IMR-90 (cell line): ENCODE measurements around the gene KLHL2. TPM values are rescaled to one million over a fixed set of nuclear protein-coding genes. Genes with fewer than 3 reads are reported as not detected.

Experiments used
- ATAC-seq: fragments of 200-7000 bp; cut with Tn5 transposase; 2 replicates; pipeline ENCODE4 v1.9.1; 2020; ENCODE audit warnings: low read depth, mild to moderate bottlenecking, moderate library complexity
- BruUV-seq: library from RNA; stranded (reverse); fragments of 400-500 nt; replicated peaks from 2 replicates; lab custom pipeline; 2021; lab: Mats Ljungman, UMichigan
- CTCF ChIA-PET: fragments of 300-600 bp; formaldehyde crosslinking; extraction: SDS; loops from one replicate; lab custom pipeline; 2021; ENCODE audit warnings: antibody characterized with exemption; lab: Yijun Ruan, JAX
- POLR2A ChIA-PET: fragments of 300-600 bp; sonication (Branson Sonifier 250); formaldehyde crosslinking; loops from one replicate; lab custom pipeline; 2022; ENCODE audit warnings: antibody characterized with exemption; ENCODE audit not compliant: unreplicated experiment; lab: Charles Lee
- DNase-seq: peaks from one replicate; pipeline ENCODE4 v3.0.0; 2013
- H2AFZ ChIP-seq: replicated peaks from 2 replicates; pipeline ENCODE3; 2013; ENCODE audit warnings: low read length, mild to moderate bottlenecking; ENCODE audit not compliant: poor library complexity
- H2AK5ac ChIP-seq: 2 replicates; pipeline ENCODE4 v1.6.1; 2013; ENCODE audit warnings: low read depth, low read length, inconsistent platforms
- H2AK9ac ChIP-seq: replicated peaks from 2 replicates; pipeline ENCODE3; 2013; ENCODE audit warnings: mild to moderate bottlenecking, low read depth, low read length, moderate library complexity; ENCODE audit not compliant: poor library complexity
- H2BK120ac ChIP-seq: 2 replicates; pipeline ENCODE4 v1.6.1; 2013; ENCODE audit warnings: low read depth, low read length, inconsistent platforms
- H2BK15ac ChIP-seq: 3 replicates; pipeline ENCODE4 v1.6.1; 2013; ENCODE audit warnings: low read depth, low read length, inconsistent platforms
- H2BK20ac ChIP-seq: 2 replicates; pipeline ENCODE4 v1.6.1; 2013; ENCODE audit warnings: low read depth, mild to moderate bottlenecking, inconsistent platforms, low read length, moderate library complexity
- H2BK5ac ChIP-seq: 2 replicates; pipeline ENCODE4 v1.6.1; 2013; ENCODE audit warnings: mild to moderate bottlenecking, low read depth, low read length, inconsistent platforms; ENCODE audit not compliant: poor library complexity, severe bottlenecking
- H3K14ac ChIP-seq: replicated peaks from 2 replicates; pipeline ENCODE4 v1.6.1; 2013; ENCODE audit warnings: low read depth, low read length, inconsistent platforms
- H3K18ac ChIP-seq: 2 replicates; pipeline ENCODE4 v1.6.1; 2013; ENCODE audit warnings: low read depth, low read length, control low read depth
- H3K23ac ChIP-seq: 2 replicates; pipeline ENCODE4 v1.6.1; 2013; ENCODE audit warnings: low read depth, low read length, inconsistent platforms
- H3K27ac ChIP-seq: 2 replicates; pipeline ENCODE4 v1.5.1; 2013; ENCODE audit warnings: mild to moderate bottlenecking, control low read depth, low read length; ENCODE audit not compliant: insufficient read depth
- H3K27me3 ChIP-seq: 2 replicates; pipeline ENCODE4 v1.6.1; 2013; ENCODE audit warnings: low read length; ENCODE audit not compliant: control insufficient read depth, insufficient read depth
- H3K36me3 ChIP-seq: 2 replicates; pipeline ENCODE4 v1.6.1; 2013; ENCODE audit warnings: low read length, mixed read lengths; ENCODE audit not compliant: control insufficient read depth, insufficient read depth
- H3K4ac ChIP-seq: 2 replicates; pipeline ENCODE4 v1.6.1; 2013; ENCODE audit warnings: low read depth, low read length, inconsistent platforms
- H3K4me1 ChIP-seq: 2 replicates; pipeline ENCODE4 v1.6.1; 2013; ENCODE audit warnings: low read length, mixed read lengths; ENCODE audit not compliant: control insufficient read depth, insufficient read depth
- H3K4me2 ChIP-seq: 2 replicates; pipeline ENCODE4 v1.6.1; 2013; ENCODE audit warnings: low read depth, mild to moderate bottlenecking, control low read depth, low read length, moderate library complexity
- H3K4me3 ChIP-seq: 2 replicates; pipeline ENCODE4 v1.5.1; 2013; ENCODE audit warnings: low read depth, mild to moderate bottlenecking, control low read depth, low read length, moderate library complexity; ENCODE audit not compliant: insufficient read depth
- H3K56ac ChIP-seq: 2 replicates; pipeline ENCODE4 v1.6.1; 2013; ENCODE audit warnings: low read length, inconsistent platforms; ENCODE audit not compliant: insufficient read depth; ENCODE audit errors: extremely low read depth
- H3K79me1 ChIP-seq, 2 experiments: 2 replicates each; pipeline ENCODE4 v1.6.1; 2013; ENCODE audit warnings: low read length in 2 of 2, inconsistent platforms in 1 of 2, low read depth in 1 of 2
- H3K9ac ChIP-seq: 2 replicates; pipeline ENCODE4 v1.6.1; 2013; ENCODE audit warnings: low read depth, low read length, control low read depth
- H3K9me1 ChIP-seq: 2 replicates; pipeline ENCODE4 v1.6.1; 2013; ENCODE audit warnings: low read length, inconsistent platforms; ENCODE audit not compliant: insufficient read depth
- H3K9me3 ChIP-seq: 2 replicates; pipeline ENCODE4 v1.6.1; 2013; ENCODE audit warnings: low read length; ENCODE audit not compliant: control insufficient read depth, insufficient read depth
- H4K20me1 ChIP-seq: 2 replicates; pipeline ENCODE4 v1.6.1; 2013; ENCODE audit warnings: low read length, inconsistent platforms; ENCODE audit not compliant: insufficient read depth
- H4K5ac ChIP-seq: 2 replicates; pipeline ENCODE4 v1.6.1; 2013; ENCODE audit warnings: mild to moderate bottlenecking, low read depth, low read length, control low read depth
- H4K8ac ChIP-seq, 2 experiments: 2 replicates each; pipeline ENCODE4 v1.6.1; 2013; ENCODE audit warnings: low read depth in 2 of 2, low read length in 2 of 2, control low read depth in 1 of 2, inconsistent platforms in 1 of 2
- H4K91ac ChIP-seq: 2 replicates; pipeline ENCODE4 v1.6.1; 2013; ENCODE audit warnings: low read depth, low read length, inconsistent platforms; ENCODE audit not compliant: insufficient read depth
- BHLHE40 ChIP-seq: fragments of 150-350 bp; IDR thresholded peaks from 2 replicates; pipeline ENCODE4 v1.6.1; 2016; ENCODE audit warnings: mild to moderate bottlenecking, low read depth, low read length
- CEBPB ChIP-seq: IDR thresholded peaks from 2 replicates; pipeline ENCODE4 v1.6.1; 2012; ENCODE audit warnings: low read depth, low read length, improper control_type of control experiment
- CHD1 ChIP-seq: IDR thresholded peaks from 2 replicates; pipeline ENCODE4 v1.6.1; 2012; ENCODE audit warnings: low read depth, low read length, improper control_type of control experiment
- CTCF ChIP-seq: conservative IDR thresholded peaks from 2 replicates; pipeline ENCODE4 v1.5.1; 2012; ENCODE audit warnings: mild to moderate bottlenecking, low read depth, low read length, improper control_type of control experiment
- ELK1 ChIP-seq: fragments of 150-350 bp; IDR thresholded peaks from 2 replicates; pipeline ENCODE4 v1.6.1; 2016; ENCODE audit warnings: low read depth, mild to moderate bottlenecking, low read length, moderate library complexity, borderline replicate concordance
- FOS ChIP-seq: fragments of 150-350 bp; IDR thresholded peaks from 2 replicates; pipeline ENCODE4 v1.6.1; 2016; ENCODE audit warnings: low read depth, low read length
- MAFK ChIP-seq: IDR thresholded peaks from 2 replicates; pipeline ENCODE4 v1.6.1; 2012; ENCODE audit warnings: low read depth, low read length, improper control_type of control experiment
- MAZ ChIP-seq: IDR thresholded peaks from 2 replicates; pipeline ENCODE4 v1.6.1; 2012; ENCODE audit warnings: low read depth, mild to moderate bottlenecking, low read length, improper control_type of control experiment, moderate library complexity, borderline replicate concordance
- MXI1 ChIP-seq: IDR thresholded peaks from 2 replicates; pipeline ENCODE4 v1.6.1; 2012; ENCODE audit warnings: low read depth, mild to moderate bottlenecking, low read length, moderate library complexity, borderline replicate concordance
- NFE2L2 ChIP-seq: fragments of 150-350 bp; IDR thresholded peaks from 2 replicates; pipeline ENCODE4 v1.6.1; 2016; ENCODE audit warnings: low read depth, mild to moderate bottlenecking, low read length
- RAD21 ChIP-seq: IDR thresholded peaks from 2 replicates; pipeline ENCODE4 v1.6.1; 2012; ENCODE audit warnings: low read length, improper control_type of control experiment
- RCOR1 ChIP-seq: IDR thresholded peaks from 2 replicates; pipeline ENCODE4 v1.6.1; 2012; ENCODE audit warnings: mild to moderate bottlenecking, low read length, improper control_type of control experiment; ENCODE audit not compliant: insufficient replicate concordance
- RFX5 ChIP-seq: IDR thresholded peaks from 2 replicates; pipeline ENCODE4 v1.8.0; 2012; ENCODE audit warnings: low read depth, mild to moderate bottlenecking, low read length, moderate library complexity
- SMC3 ChIP-seq: fragments of 150-350 bp; IDR thresholded peaks from 2 replicates; pipeline ENCODE4 v1.6.1; 2016; ENCODE audit warnings: low read depth, mild to moderate bottlenecking, antibody characterized with exemption, low read length, moderate library complexity
- USF2 ChIP-seq: fragments of 150-350 bp; IDR thresholded peaks from 2 replicates; pipeline ENCODE4 v1.6.1; 2017; ENCODE audit warnings: mild to moderate bottlenecking, antibody characterized with exemption, low read length, low read depth
- WGBS, 2 experiments: methylation state at CpG; one replicate each; pipeline versions ENCODE4 v1.1.5 to v1.1.7; 2013; ENCODE audit warnings: missing lambda C conversion rate in 2 of 2; ENCODE audit not compliant: insufficient read length in 1 of 2; ENCODE audit errors: extremely low coverage in 2 of 2; 5-methylcytosine and 5-hydroxymethylcytosine counted together
- dilution Hi-C: fragments of 300-500 bp; cut with HindIII; formaldehyde crosslinking; loops from one replicate; pipeline ENCODE4 v1.14.3; 2018; ENCODE audit warnings: low sequenced_read_pairs; ENCODE audit not compliant: unreplicated experiment
- in situ Hi-C: fragments of 300-500 bp; cut with MboI; formaldehyde crosslinking; loops from 3 replicates; pipeline ENCODE4 v1.14.3; 2019; ENCODE audit warnings: low sequenced_read_pairs, inconsistent platforms, mixed read lengths
- intact Hi-C: fragments of 100-400 bp; cut with micrococcal nuclease; formaldehyde crosslinking; loops from 2 replicates; pipeline ENCODE4 v1.10.0; 2022
- polyA plus RNA-seq, 3 experiments: library from polyadenylated mRNA; depleted of rRNA; stranded (reverse); fragments of >200 nt; gene quantifications; 2 replicates each; pipeline ENCODE4 v1.2.3, GENCODE V29; 2012; ENCODE audit warnings: low replicate concordance in 1 of 3
- total RNA-seq: library from RNA; depleted of rRNA; stranded (reverse); fragments of >200 nt; gene quantifications from 2 replicates; pipeline ENCODE4 v1.2.3, GENCODE V29; 2012

The KLHL2 gene
- total and polyA plus RNA-seq, 2 of the 4 experiments (the other 2 are of a cell fraction), result 11.0 to 12.4 TPM

GRCh38 chr4:165288226-165288625 lies 80.9 kb downstream of the KLHL2 start:
- BruUV-seq, result no TSS peak
- Histone ChIP-seq H3K4me3 (no peak overlapping the region), H2AK9ac (no peak overlapping the region), H3K9ac (no peak overlapping the region), H4K5ac (no peak overlapping the region), H2AFZ (no peak overlapping the region), H2BK15ac (no peak overlapping the region), H3K79me1 (peaks cover 4% of the 10 kb centered on the region in 2 experiments; a peak in 2 of 4 replicates), H3K4ac (no peak overlapping the region), H2BK20ac (no peak overlapping the region), H3K18ac (no peak overlapping the region), H3K4me2 (no peak overlapping the region), H3K36me3 (no peaks in the 10 kb centered on the region), H4K20me1 (no peaks in the 10 kb centered on the region; the same call in 1 of the 2 replicates), H3K23ac (no peak overlapping the region), H3K9me3 (no peaks in the 10 kb centered on the region), H3K56ac (no peak overlapping the region), H3K9me1 (0 out of 2 replicates have a peak, but pooled peaks cover 2% of the 10 kb centered on the region), H2AK5ac (no peak overlapping the region), H4K91ac (no peak overlapping the region), H4K8ac (no peak overlapping the region), H3K14ac (no peak overlapping the region), H2BK120ac (no peak overlapping the region), H2BK5ac (no peak overlapping the region), H3K27me3 (no peaks in the 10 kb centered on the region), H3K27ac (no peak overlapping the region), H3K4me1 (peaks cover 3% of the 10 kb centered on the region)
- WGBS, 2 experiments, result no CpG with 5 or more reads among the region's 3 CpGs
- ChIA-PET CTCF (no interaction called here), POLR2A (no interaction called here)
- DNase-seq, result no peak
- intact Hi-C loops (no loop called here), in situ Hi-C loops (no loop called here), dilution Hi-C loops (no loop called here)
- no peak for ATAC-seq
- TF ChIP-seq FOS (no peak), CEBPB (no peak), CHD1 (no peak), USF2 (no peak), RAD21 (no peak), CTCF (no peak), MAFK (no peak), MAZ (no peak), RFX5 (no peak), NFE2L2 (no peak), ELK1 (no peak), MXI1 (no peak), SMC3 (no peak), BHLHE40 (no peak), RCOR1 (no peak)
